PC-9 (cell line): ENCODE data around the gene PCBP1.

Experiments used
- CTCF ChIP-seq: fragments of 200-600 bp; sonication (generic); conservative IDR thresholded peaks from 2 replicates; pipeline ENCODE4 v1.6.1; 2017; ENCODE audit warnings: mixed run types, antibody characterized with exemption, mild to moderate bottlenecking, moderate library complexity
- EZH2 ChIP-seq: fragments of 200-600 bp; sonication (generic); IDR thresholded peaks from 2 replicates; pipeline ENCODE4 v1.8.0; 2017; ENCODE audit warnings: antibody characterized with exemption, low read depth

GRCh38 chr2:70133127-70133452 is 45.8 kb downstream of the PCBP1 start:
- no peak for TF ChIP-seq CTCF
- TF ChIP-seq EZH2, result no peak
